K562 (cell line): Measurements from ENCODE around the gene MYO3A. TPM values are rescaled to one million over a fixed set of nuclear protein-coding genes. Genes with fewer than 3 reads are reported as not detected.
"Not testable (repeated sequence)": the region's sequence is repeated elsewhere in the genome, so short reads cannot be mapped to it uniquely, and the experiment has no call there.

ENCODE experiments used
- ATAC-seq: fragments of 200-7000 bp; cut with Tn5 transposase; 3 replicates; pipeline ENCODE4 v1.9.1; 2020; ENCODE audit warnings: moderate library complexity
- BruUV-seq: library from RNA; stranded (reverse); fragments of 400-500 nt; replicated peaks from 2 replicates; lab custom pipeline; 2021; lab: Mats Ljungman, UMichigan
- CTCF ChIA-PET: fragments of 300-600 bp; formaldehyde crosslinking; extraction: SDS; loops from one replicate; lab custom pipeline; 2021; ENCODE audit warnings: low intra/inter-chr PET ratio; lab: Yijun Ruan, JAX
- POLR2A ChIA-PET: fragments of 300-600, 350-650 bp; sonication (Branson Sonifier 250); formaldehyde crosslinking; extraction: SDS; loops from one replicate; lab custom pipeline; 2021; ENCODE audit warnings: antibody characterized with exemption, inconsistent platforms; lab: Yijun Ruan, JAX
- DNase-seq, 4 experiments: peaks; one replicate each; pipeline versions ENCODE4 v3.0.0 to v3.0.0-alpha.2; 2011 to 2018; ENCODE audit warnings: low spot score in 3 of 4, mixed read lengths in 3 of 4; ENCODE audit errors: extremely low read depth in 1 of 4
- FAIRE-seq: peaks from 2 replicates; lab custom pipeline; 2011; peaks lifted over from hg19 to GRCh38; lab: Jason Lieb, UNC
- H2AFZ ChIP-seq: 2 replicates; pipeline ENCODE4 v1.6.0; 2011; ENCODE audit warnings: low read depth, low read length, control low read depth, inconsistent platforms
- H3K27ac ChIP-seq: fragments of 200-600 bp; 3 replicates; pipeline ENCODE4 v1.8.0; 2011; ENCODE audit warnings: low read depth, mild to moderate bottlenecking, control low read depth, inconsistent platforms, low read length, moderate library complexity, mixed read lengths; ENCODE audit errors: extremely low read depth
- H3K27me3 ChIP-seq, 2 experiments: fragments of 300-600 bp in 1 of 2; 2 replicates in 1 of 2; 3 replicates in 1 of 2; pipeline versions ENCODE4 v1.6.0 to v1.8.0; 2011; ENCODE audit warnings: inconsistent platforms in 2 of 2, low read length in 2 of 2, mild to moderate bottlenecking in 1 of 2, mixed read lengths in 1 of 2, moderate library complexity in 1 of 2; ENCODE audit not compliant: control insufficient read depth in 2 of 2, insufficient read depth in 2 of 2
- H3K36me3 ChIP-seq: fragments of 300-600 bp; 3 replicates; pipeline ENCODE4 v1.8.0; 2011; ENCODE audit warnings: mild to moderate bottlenecking, low read length, inconsistent platforms; ENCODE audit not compliant: control insufficient read depth, insufficient read depth
- H3K4me1 ChIP-seq, 2 experiments: fragments of 200-600 bp in 1 of 2; replicated peaks in 1 of 2; 2 replicates in 1 of 2; 3 replicates in 1 of 2; pipeline versions ENCODE4 v1.5.1 to v1.8.0; 2011; ENCODE audit warnings: inconsistent platforms in 2 of 2, low read length in 2 of 2, mild to moderate bottlenecking in 1 of 2, mixed read lengths in 1 of 2, moderate library complexity in 1 of 2; ENCODE audit not compliant: control insufficient read depth in 2 of 2, insufficient read depth in 2 of 2
- H3K4me2 ChIP-seq: 2 replicates; pipeline ENCODE4 v1.6.1; 2011; ENCODE audit warnings: low read length, control low read depth, inconsistent platforms, mixed read lengths; ENCODE audit not compliant: insufficient read depth
- H3K4me3 ChIP-seq: fragments of 200-600 bp; sonication (generic), shearing (Covaris generic); 2 replicates; pipeline ENCODE4 v1.5.1; 2016; ENCODE audit warnings: control low read depth, inconsistent platforms
- H3K79me2 ChIP-seq: fragments of 200-600 bp; 3 replicates; pipeline ENCODE4 v1.8.0; 2011; ENCODE audit warnings: low read length, inconsistent platforms; ENCODE audit not compliant: control insufficient read depth, insufficient read depth
- H3K9ac ChIP-seq, 2 experiments: 2 replicates each; pipeline versions ENCODE4 v1.6.0 to v1.6.1; 2011; ENCODE audit warnings: low read depth in 2 of 2, low read length in 2 of 2, control low read depth in 1 of 2, inconsistent platforms in 1 of 2, mild to moderate bottlenecking in 1 of 2, mixed read lengths in 1 of 2; ENCODE audit not compliant: insufficient read depth in 1 of 2
- H3K9me1 ChIP-seq: one replicate; pipeline ENCODE4 v1.6.0; 2011; ENCODE audit warnings: inconsistent platforms, mild to moderate bottlenecking, low read length, moderate library complexity; ENCODE audit not compliant: control insufficient read depth, insufficient read depth
- H3K9me3 ChIP-seq: replicated peaks from 2 replicates; pipeline ENCODE4 v1.5.1; 2011; ENCODE audit warnings: low read depth, low read length, inconsistent platforms; ENCODE audit not compliant: control insufficient read depth, insufficient read depth
- H4K20me1 ChIP-seq: replicated peaks from 2 replicates; pipeline ENCODE4 v1.6.1; 2011; ENCODE audit warnings: low read length, inconsistent platforms, mixed read lengths; ENCODE audit not compliant: control insufficient read depth, insufficient read depth
- ZBTB11 ChIP-seq, 3 experiments: fragments of 200-800 bp in 1 of 3; fragments of 250-450 bp in 1 of 3; fragments of 450-650 bp in 1 of 3; sonication (Bioruptor Pico) in 1 of 3; sonication (Bioruptor generic) in 1 of 3; formaldehyde crosslinking in 1 of 3; IDR thresholded peaks; 2 replicates each; pipeline versions ENCODE4 v1.6.1 to v1.8.0; 2016 to 2022; ENCODE audit warnings: mild to moderate bottlenecking in 2 of 3, missing genetic modification characterization in 2 of 3, missing compliant biosample characterization in 1 of 3, moderate library complexity in 1 of 3
- ZBTB2 ChIP-seq: fragments of 450-650 bp; IDR thresholded peaks from 2 replicates; pipeline ENCODE4 v1.6.1; 2016; ENCODE audit warnings: antibody characterized with exemption
- WGBS: fragments of 100-300 bp; shearing (Covaris generic); methylation state at CpG from one replicate; pipeline ENCODE4 v1.1.6; 2016; ENCODE audit warnings: low coverage, mixed read lengths; ENCODE audit not compliant: insufficient coverage; ENCODE audit errors: missing lambda C conversion rate; 5-methylcytosine and 5-hydroxymethylcytosine counted together
- in situ Hi-C: fragments of 300-500 bp; cut with MboI; formaldehyde crosslinking; loops from 4 replicates; pipeline ENCODE4 v1.15.0; 2018; ENCODE audit warnings: inconsistent platforms, mixed read lengths
- intact Hi-C: fragments of 100-400 bp; cut with micrococcal nuclease; formaldehyde crosslinking; loops from 2 replicates; pipeline ENCODE4 v1.14.2; 2022
- polyA plus RNA-seq, 8 experiments: library from polyadenylated mRNA; depleted of rRNA in 4 of 8; stranded (reverse) in 5 of 8; unstranded in 3 of 8; fragments of >200 nt; fragmentation: Nextera tagmentation in 2 of 8; fragmentation: Illumina TruSeq in 1 of 8; extraction: Ambion mirVana in 2 of 8; extraction: Trizol in 1 of 8; gene quantifications; 2 replicates each; pipeline versions ENCODE4 v1.2.1 to v1.2.3, GENCODE V29; 2011 to 2014; ENCODE audit warnings: inconsistent platforms in 1 of 8, missing spikeins in 1 of 8
- total RNA-seq, 7 experiments: library from RNA; depleted of rRNA in 6 of 7; stranded (reverse); fragments of >200 nt in 6 of 7; fragmentation: Illumina TruSeq in 2 of 7; extraction: Trizol in 2 of 7; gene quantifications; 2 replicates each; pipeline versions ENCODE4 v1.2.1 to v1.2.3, GENCODE V29; 2011 to 2021; ENCODE audit warnings: low replicate concordance in 1 of 7

The MYO3A gene
- total and polyA plus RNA-seq, 9 of the 15 experiments (the other 6 are each of a cell fraction or from before 2014, with no cell fraction given): not detected

GRCh38 chr10:26067680-26068079 is 133.7 kb downstream of the MYO3A start (continued):
- TF ChIP-seq ZBTB11 (CRISPR knock-in tag; IDR thresholded peaks at IDR 0.05): no peak
- TF ChIP-seq ZBTB2: no peak
- TF ChIP-seq, all 486 proteins: peak for 0

GRCh38 chr10:26080971-26081370 is 146.9 kb downstream of the MYO3A start:
- H3K9me1 ChIP-seq, H3K36me3 ChIP-seq, in situ Hi-C loops, H3K4me3 ChIP-seq, H3K79me2 ChIP-seq, H3K4me2 ChIP-seq, DNase-seq, ATAC-seq, H3K4me1 ChIP-seq, BruUV-seq, H4K20me1 ChIP-seq, intact Hi-C loops, FAIRE-seq, H3K27ac ChIP-seq, H3K9me3 ChIP-seq, POLR2A ChIA-PET, H3K9ac ChIP-seq, H3K27me3 ChIP-seq, CTCF ChIA-PET, H2AFZ ChIP-seq: not testable (repeated sequence)
- WGBS: 0% methylated on average over 1 of the region's 7 CpGs
